NCI-H526 (cell line): ENCODE results near the gene STX10.
A peak's percentile ranks its signal among the peaks of the same experiment; 100 is the strongest.
"Not testable (repeated sequence)": the region's sequence is repeated elsewhere in the genome, so short reads cannot be mapped to it uniquely, and the experiment has no call there.

Source experiments
- DNase-seq, 2 experiments: peaks; one replicate each; lab custom pipeline; 2025; lab: John Stamatoyannopoulos, UW

The STX10 gene

GRCh38 chr19:13150187-13150930 lies at the start of gene STX10, which contains the start of gene IER2:
STX10 (minus strand) TSS chr19:13150375; CDS start chr19:13150173, 202 bp downstream.
IER2 (plus strand) TSS chr19:13150411; CDS start chr19:13153187, 2,776 bp downstream.
- DNase-seq, result peak; percentile 68 to 89

- no peak for DNase-seq
Measured at GRCh38 chr19:13198634-13199033, 48.5 kb upstream of the STX10 start.

- DNase-seq, result peak; percentile 29 to 66
Measured at GRCh38 chr19:13195678-13196077, 45.5 kb upstream of the STX10 start.

GRCh38 chr19:13190781-13191540 lies 40.8 kb upstream of the STX10 start:
- no peak for DNase-seq

- no peak for DNase-seq
Measured at GRCh38 chr19:13189600-13189999, 39.4 kb upstream of the STX10 start.

- no peak for DNase-seq
Measured at GRCh38 chr19:13187419-13187818, 37.2 kb upstream of the STX10 start.

- DNase-seq, result not testable (repeated sequence)
Measured at GRCh38 chr19:13186688-13187087, 36.5 kb upstream of the STX10 start.

- DNase-seq, result not testable (repeated sequence)
Measured at GRCh38 chr19:13185763-13186657, 35.8 kb upstream of the STX10 start.

- DNase-seq, result not testable (repeated sequence)
Measured at GRCh38 chr19:13184926-13185325, 34.8 kb upstream of the STX10 start.

- DNase-seq, result no peak
Measured at GRCh38 chr19:13181747-13182388, 31.7 kb upstream of the STX10 start.

GRCh38 chr19:13178291-13178690 lies 28.1 kb upstream of the STX10 start:
- not testable (repeated sequence) for DNase-seq

GRCh38 chr19:13177584-13177983 lies 27.4 kb upstream of the STX10 start:
- not testable (repeated sequence) for DNase-seq

- no peak for DNase-seq
Measured at GRCh38 chr19:13176345-13176744, 26.2 kb upstream of the STX10 start.

- DNase-seq, result no peak
Measured at GRCh38 chr19:13173139-13173737, 23.1 kb upstream of the STX10 start.

- no peak for DNase-seq
Measured at GRCh38 chr19:13172346-13173138, 22.4 kb upstream of the STX10 start.

- DNase-seq, result no peak
Measured at GRCh38 chr19:13171146-13171545, 21.0 kb upstream of the STX10 start.

GRCh38 chr19:13169769-13170168 lies 19.6 kb upstream of the STX10 start:
- DNase-seq, result no peak

GRCh38 chr19:13166151-13166550 lies 16.0 kb upstream of the STX10 start:
- DNase-seq, result not testable (repeated sequence)

- DNase-seq, result no peak
Measured at GRCh38 chr19:13165162-13165997, 15.2 kb upstream of the STX10 start.
